Tibial nerve (tissue), 4 donors: ENCODE measurements around the gene MCF2L2. TPM values are rescaled to one million over a fixed set of nuclear protein-coding genes. Genes with fewer than 3 reads are reported as not detected.

ENCODE experiments used
- DNase-seq, 2 donors: peaks; one replicate each; pipeline ENCODE4 v3.0.0-alpha.2; 2019; ENCODE audit warnings: low spot score in 2 of 2
- H3K27ac ChIP-seq, 4 donors: fragments of 200-600 bp; sonication (generic) in 3 of 4; one replicate each; pipeline ENCODE4 v1.5.1; 2017 to 2019; ENCODE audit warnings: mild to moderate bottlenecking in 1 of 4
- H3K27me3 ChIP-seq, 2 donors: fragments of 200-600 bp; sonication (generic) in 1 of 2; one replicate each; pipeline versions ENCODE4 v1.5.1 to v1.6.0; 2017 to 2019
- H3K36me3 ChIP-seq, 3 donors: fragments of 200-600 bp; sonication (generic); one replicate each; pipeline ENCODE4 v1.5.1; 2018 to 2019
- H3K4me1 ChIP-seq, 4 donors: fragments of 200-600 bp; sonication (generic) in 3 of 4; one replicate each; pipeline ENCODE4 v1.5.1; 2017 to 2019
- H3K4me3 ChIP-seq, 4 donors: fragments of 200-600 bp; sonication (generic) in 3 of 4; one replicate each; pipeline ENCODE4 v1.5.1; 2017 to 2019; ENCODE audit warnings: mild to moderate bottlenecking in 1 of 4, moderate library complexity in 1 of 4
- H3K9me3 ChIP-seq, 4 donors: fragments of 200-600 bp; sonication (generic) in 3 of 4; one replicate each; pipeline ENCODE4 v1.5.1; 2017 to 2019
- EP300 ChIP-seq, 2 donors: sonication (generic); formaldehyde crosslinking; IDR thresholded peaks; one replicate each; pipeline ENCODE4 v1.6.1; 2017; ENCODE audit warnings: antibody characterized with exemption in 2 of 2, mild to moderate bottlenecking in 1 of 2
- POLR2A ChIP-seq, 2 donors: fragments of 450-650 bp; IDR thresholded peaks; one replicate each; pipeline ENCODE4 v1.6.1; 2017; ENCODE audit warnings: antibody characterized with exemption in 2 of 2, mild to moderate bottlenecking in 2 of 2, moderate library complexity in 2 of 2
- WGBS, 2 donors: methylation state at CpG; one replicate each; pipeline ENCODE4 v1.1.5; 2018; 5-methylcytosine and 5-hydroxymethylcytosine counted together
- total RNA-seq, 4 donors: library from RNA; depleted of rRNA; stranded (reverse); fragments of >200 nt; gene quantifications; one replicate each; pipeline ENCODE4 v1.1.0, GENCODE V29; 2016
- TF ChIP-seq, protein P1 (sequence below), 5 experiments: fragments of 200-600 bp in 3 of 5; fragments of 450-650 bp in 2 of 5; sonication (generic) in 3 of 5; IDR thresholded peaks; one replicate each; pipeline ENCODE4 v1.5.1; 2016 to 2019; ENCODE audit warnings: antibody characterized with exemption in 5 of 5, mild to moderate bottlenecking in 3 of 5, moderate library complexity in 2 of 5

MCF2L2 gene
- total RNA-seq, 4 donors from 2014 or later: 0.90 to 24.9 (median 1.8) TPM

- Histone ChIP-seq H3K27ac (peak overlapping the region; percentile 4 to 45 (median 18)), H3K4me1 (peaks cover 0 to 33% (median 11%) of the 10 kb centered on the region in 4 donors), H3K27me3 (no peaks in the 10 kb centered on the region), H3K9me3 (no peaks in the 10 kb centered on the region), H3K4me3 (no peak overlapping the region), H3K36me3 (peaks cover 0 to 4% (median 0%) of the 10 kb centered on the region in 3 donors)
- 26 to 31% methylated on average over 2 of the region's 2 CpGs for WGBS, 2 donors
- DNase-seq: no peak
- TF ChIP-seq, protein P1, sequence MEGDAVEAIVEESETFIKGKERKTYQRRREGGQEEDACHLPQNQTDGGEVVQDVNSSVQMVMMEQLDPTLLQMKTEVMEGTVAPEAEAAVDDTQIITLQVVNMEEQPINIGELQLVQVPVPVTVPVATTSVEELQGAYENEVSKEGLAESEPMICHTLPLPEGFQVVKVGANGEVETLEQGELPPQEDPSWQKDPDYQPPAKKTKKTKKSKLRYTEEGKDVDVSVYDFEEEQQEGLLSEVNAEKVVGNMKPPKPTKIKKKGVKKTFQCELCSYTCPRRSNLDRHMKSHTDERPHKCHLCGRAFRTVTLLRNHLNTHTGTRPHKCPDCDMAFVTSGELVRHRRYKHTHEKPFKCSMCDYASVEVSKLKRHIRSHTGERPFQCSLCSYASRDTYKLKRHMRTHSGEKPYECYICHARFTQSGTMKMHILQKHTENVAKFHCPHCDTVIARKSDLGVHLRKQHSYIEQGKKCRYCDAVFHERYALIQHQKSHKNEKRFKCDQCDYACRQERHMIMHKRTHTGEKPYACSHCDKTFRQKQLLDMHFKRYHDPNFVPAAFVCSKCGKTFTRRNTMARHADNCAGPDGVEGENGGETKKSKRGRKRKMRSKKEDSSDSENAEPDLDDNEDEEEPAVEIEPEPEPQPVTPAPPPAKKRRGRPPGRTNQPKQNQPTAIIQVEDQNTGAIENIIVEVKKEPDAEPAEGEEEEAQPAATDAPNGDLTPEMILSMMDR (IDR thresholded peaks at IDR 0.05): no peak
- TF ChIP-seq EP300 (IDR thresholded peaks at IDR 0.05): peak in 1 of 2 donors; percentile 36
These were observed 153.0 kb downstream of the MCF2L2 start for GRCh38 chr3:183275418-183275817.

DNA sequence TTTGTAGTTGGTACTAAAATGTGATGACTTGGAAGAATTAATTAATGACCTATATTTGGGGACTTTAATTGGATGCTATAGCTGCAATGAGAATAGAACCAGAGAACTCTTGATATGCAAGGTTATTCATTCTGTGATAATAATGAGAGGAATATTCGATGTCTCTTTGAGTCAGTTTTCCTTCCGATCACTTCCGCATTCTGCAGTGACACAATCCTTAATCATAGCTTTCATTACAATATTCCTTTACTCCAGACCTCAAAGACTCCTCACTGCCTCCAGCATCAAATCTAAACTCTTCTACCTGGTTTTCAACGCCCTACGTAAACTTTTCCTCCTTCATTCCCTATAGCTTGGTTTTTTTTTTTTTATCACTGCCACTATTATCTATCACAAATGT is 153.8 kb downstream of the MCF2L2 start:
- DNase-seq: no peak
- Histone ChIP-seq H3K27ac (no peak overlapping the region), H3K9me3 (no peaks in the 10 kb centered on the region), H3K4me3 (no peak overlapping the region), H3K27me3 (no peaks in the 10 kb centered on the region), H3K4me1 (peaks cover 0 to 33% (median 11%) of the 10 kb centered on the region in 4 donors), H3K36me3 (peaks cover 0 to 12% (median 0%) of the 10 kb centered on the region in 3 donors)
- WGBS, 2 donors: 85 to 86% methylated on average over 5 of the region's 5 CpGs
- TF ChIP-seq, protein P1 (IDR thresholded peaks at IDR 0.05): no peak
- TF ChIP-seq POLR2A (IDR thresholded peaks at IDR 0.05) (no peak), EP300 (IDR thresholded peaks at IDR 0.05) (no peak)

GRCh38 chr3:183272791-183273190 is 155.6 kb downstream of the MCF2L2 start:
- Histone ChIP-seq H3K4me3 (no peak overlapping the region), H3K27me3 (no peaks in the 10 kb centered on the region), H3K27ac (peak overlapping the region in 1 of 4 donors; percentile 2), H3K4me1 (peaks cover 0 to 46% (median 14%) of the 10 kb centered on the region in 4 donors), H3K36me3 (peaks cover 0 to 16% (median 0%) of the 10 kb centered on the region in 3 donors), H3K9me3 (no peaks in the 10 kb centered on the region)
- TF ChIP-seq POLR2A (IDR thresholded peaks at IDR 0.05) (no peak), EP300 (IDR thresholded peaks at IDR 0.05) (no peak)
- TF ChIP-seq, protein P1 (IDR thresholded peaks at IDR 0.05): no peak
- no peak for DNase-seq

DNA sequence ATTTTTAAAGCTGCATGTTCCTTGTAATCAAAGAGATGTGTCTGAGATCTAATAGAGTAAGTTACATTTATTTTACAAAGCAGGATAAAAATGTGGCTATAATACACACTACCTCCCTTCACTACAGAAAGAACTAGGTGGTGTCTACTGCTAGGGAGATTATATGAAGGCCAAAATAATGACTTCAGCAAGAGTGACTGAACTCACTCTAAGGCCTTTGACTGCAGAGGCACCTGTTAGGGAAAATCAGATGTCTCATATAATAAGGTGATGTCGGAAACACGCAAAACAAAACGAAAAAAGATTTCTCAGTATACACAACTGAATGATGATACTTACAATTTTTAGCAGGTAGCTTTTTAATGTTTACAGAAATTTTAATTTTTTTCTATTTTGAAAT is 156.3 kb downstream of the MCF2L2 start:
- Histone ChIP-seq H3K9me3 (no peaks in the 10 kb centered on the region), H3K4me3 (no peak overlapping the region), H3K36me3 (peaks cover 0 to 16% (median 0%) of the 10 kb centered on the region in 3 donors), H3K27me3 (no peaks in the 10 kb centered on the region), H3K4me1 (peaks cover 0 to 50% (median 14%) of the 10 kb centered on the region in 4 donors), H3K27ac (peak overlapping the region in 1 of 4 donors; percentile 2)
- TF ChIP-seq EP300 (IDR thresholded peaks at IDR 0.05) (no peak), POLR2A (IDR thresholded peaks at IDR 0.05) (no peak)
- TF ChIP-seq, protein P1 (IDR thresholded peaks at IDR 0.05): no peak
- DNase-seq: no peak
- WGBS, 2 donors: 94 to 95% methylated on average over 3 of the region's 3 CpGs

- peaks cover 0 to 16% (median 0%) of the 10 kb centered on the region in 3 donors for H3K36me3 ChIP-seq
- H3K4me3 ChIP-seq: no peak overlapping the region
- no peak overlapping the region for H3K27ac ChIP-seq
- 94 to 97% methylated on average over 7 of the region's 7 CpGs for WGBS, 2 donors
- no peaks in the 10 kb centered on the region for H3K9me3 ChIP-seq
- H3K27me3 ChIP-seq: no peaks in the 10 kb centered on the region
- TF ChIP-seq, protein P1 (IDR thresholded peaks at IDR 0.05): no peak
- TF ChIP-seq POLR2A (IDR thresholded peaks at IDR 0.05) (no peak), EP300 (IDR thresholded peaks at IDR 0.05) (no peak)
- DNase-seq: no peak
- peaks cover 0 to 49% (median 14%) of the 10 kb centered on the region in 4 donors for H3K4me1 ChIP-seq
These were observed 158.1 kb downstream of the MCF2L2 start for GRCh38 chr3:183270344-183270743.
